Gastrocnemius medialis (tissue), 4 donors: ENCODE results near the gene CHI3L2. TPM values are rescaled to one million over a fixed set of nuclear protein-coding genes. Genes with fewer than 3 reads are reported as not detected.

Experiments used
- ATAC-seq, 2 donors: fragments of 150-250 bp; one replicate each; pipeline ENCODE4 v1.9.1; 2016
- DNase-seq, 2 donors: peaks; one replicate each; pipeline ENCODE4 v3.0.0-alpha.2; 2019
- H3K27ac ChIP-seq, 4 donors: fragments of 200-600 bp; sonication (generic); 1 replicate in 1 of 4; 2 replicates in 3 of 4; pipeline ENCODE4 v1.5.1; 2016 to 2018; ENCODE audit warnings: mild to moderate bottlenecking in 2 of 4, moderate library complexity in 1 of 4
- H3K27me3 ChIP-seq, 3 donors: fragments of 200-600 bp; sonication (generic) in 2 of 3; 1 replicate in 1 of 3; 2 replicates in 2 of 3; pipeline versions ENCODE4 v1.5.1 to v1.6.0; 2016 to 2019; ENCODE audit warnings: mild to moderate bottlenecking in 1 of 3, moderate library complexity in 1 of 3
- H3K36me3 ChIP-seq, 2 donors: fragments of 200-600 bp; sonication (generic) in 1 of 2; one replicate each; pipeline ENCODE4 v1.5.1; 2017 to 2018
- H3K4me1 ChIP-seq, 2 donors: fragments of 200-600 bp; sonication (generic) in 1 of 2; one replicate each; pipeline ENCODE4 v1.5.1; 2016 to 2017; ENCODE audit warnings: mild to moderate bottlenecking in 2 of 2
- H3K4me3 ChIP-seq, 4 donors: fragments of 200-600 bp; sonication (generic) in 3 of 4; 1 replicate in 1 of 4; 2 replicates in 3 of 4; pipeline ENCODE4 v1.5.1; 2016 to 2019; ENCODE audit warnings: mild to moderate bottlenecking in 2 of 4
- H3K9me3 ChIP-seq, 3 donors: fragments of 200-600 bp; sonication (generic) in 2 of 3; 1 replicate in 1 of 3; 2 replicates in 2 of 3; pipeline ENCODE4 v1.5.1; 2016 to 2019
- POLR2A ChIP-seq, 2 donors: fragments of 450-650 bp; IDR thresholded peaks; one replicate each; pipeline ENCODE4 v1.6.1; 2017; ENCODE audit warnings: antibody characterized with exemption in 2 of 2, mild to moderate bottlenecking in 2 of 2, moderate library complexity in 2 of 2
- in situ Hi-C, 4 donors: fragments of 200-750 bp; cut with MboI; loops; one replicate each; pipeline versions ENCODE4 v1.15.0 to v1.8.0; 2017; ENCODE audit warnings: low sequenced_read_pairs in 4 of 4
- intact Hi-C: fragments of 100-400 bp; cut with DNase I; formaldehyde crosslinking; loops from one replicate; pipeline ENCODE4 v1.15.1; 2023; ENCODE audit warnings: low total_unique reads
- total RNA-seq, 4 donors: library from RNA; depleted of rRNA; stranded (reverse); fragments of >200 nt; gene quantifications; one replicate each; pipeline versions ENCODE4 v1.1.0 to v1.2.3, GENCODE V29; 2016
- TF ChIP-seq, protein P1 (sequence below), 5 experiments: fragments of 450-650 bp in 3 of 5; fragments of 200-600 bp in 2 of 5; sonication (generic) in 2 of 5; IDR thresholded peaks in 4 of 5; conservative IDR thresholded peaks in 1 of 5; 1 replicate in 4 of 5; 2 replicates in 1 of 5; pipeline ENCODE4 v1.5.1; 2016 to 2019; ENCODE audit warnings: antibody characterized with exemption in 5 of 5, mild to moderate bottlenecking in 3 of 5, moderate library complexity in 3 of 5

The CHI3L2 gene
- total RNA-seq, 4 donors from 2014 or later, result 0.40 to 2.3 (median 1.9) TPM; not detected in 1

DNA sequence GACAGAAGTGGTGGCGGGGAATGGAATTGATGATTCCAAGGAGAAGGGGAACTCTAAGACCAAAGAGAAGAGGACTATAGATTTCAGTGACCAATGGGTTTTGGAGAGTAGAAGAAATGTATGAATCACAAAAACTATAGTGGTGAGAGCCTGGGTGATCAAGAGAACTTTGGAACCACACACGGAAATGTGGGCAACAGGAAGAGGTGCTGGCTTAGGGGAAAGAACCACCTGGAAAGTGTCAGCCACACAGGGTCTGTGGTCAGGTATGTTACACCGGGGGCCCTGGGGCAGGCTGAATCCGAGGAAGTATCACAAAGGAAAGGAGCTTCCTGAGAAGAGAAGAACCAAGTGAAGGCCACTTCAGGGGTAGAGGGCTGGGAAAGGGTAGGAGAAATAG is 51.6 kb downstream of the CHI3L2 start:
- no peaks in the 10 kb centered on the region for H3K27me3 ChIP-seq
- in situ Hi-C loops (no loop called here), intact Hi-C loops (no loop called here)
- no peak overlapping the region for H3K4me3 ChIP-seq
- H3K9me3 ChIP-seq, result no peaks in the 10 kb centered on the region
- H3K27ac ChIP-seq, result no peak overlapping the region
- ATAC-seq, result no peak
- H3K4me1 ChIP-seq, result no peaks in the 10 kb centered on the region
- TF ChIP-seq, protein P1, sequence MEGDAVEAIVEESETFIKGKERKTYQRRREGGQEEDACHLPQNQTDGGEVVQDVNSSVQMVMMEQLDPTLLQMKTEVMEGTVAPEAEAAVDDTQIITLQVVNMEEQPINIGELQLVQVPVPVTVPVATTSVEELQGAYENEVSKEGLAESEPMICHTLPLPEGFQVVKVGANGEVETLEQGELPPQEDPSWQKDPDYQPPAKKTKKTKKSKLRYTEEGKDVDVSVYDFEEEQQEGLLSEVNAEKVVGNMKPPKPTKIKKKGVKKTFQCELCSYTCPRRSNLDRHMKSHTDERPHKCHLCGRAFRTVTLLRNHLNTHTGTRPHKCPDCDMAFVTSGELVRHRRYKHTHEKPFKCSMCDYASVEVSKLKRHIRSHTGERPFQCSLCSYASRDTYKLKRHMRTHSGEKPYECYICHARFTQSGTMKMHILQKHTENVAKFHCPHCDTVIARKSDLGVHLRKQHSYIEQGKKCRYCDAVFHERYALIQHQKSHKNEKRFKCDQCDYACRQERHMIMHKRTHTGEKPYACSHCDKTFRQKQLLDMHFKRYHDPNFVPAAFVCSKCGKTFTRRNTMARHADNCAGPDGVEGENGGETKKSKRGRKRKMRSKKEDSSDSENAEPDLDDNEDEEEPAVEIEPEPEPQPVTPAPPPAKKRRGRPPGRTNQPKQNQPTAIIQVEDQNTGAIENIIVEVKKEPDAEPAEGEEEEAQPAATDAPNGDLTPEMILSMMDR (IDR thresholded peaks at IDR 0.05 in 4 of 5, conservative IDR thresholded peaks at IDR 0.05 in 1 of 5), result no peak
- no peak for TF ChIP-seq POLR2A (IDR thresholded peaks at IDR 0.05)
- H3K36me3 ChIP-seq, result no peaks in the 10 kb centered on the region
- DNase-seq, result no peak

- Histone ChIP-seq H3K36me3 (no peaks in the 10 kb centered on the region), H3K9me3 (no peaks in the 10 kb centered on the region), H3K27ac (no peak overlapping the region), H3K4me3 (no peak overlapping the region), H3K4me1 (no peaks in the 10 kb centered on the region), H3K27me3 (no peaks in the 10 kb centered on the region)
- no peak for TF ChIP-seq POLR2A (IDR thresholded peaks at IDR 0.05)
- TF ChIP-seq, protein P1 (IDR thresholded peaks at IDR 0.05 in 4 of 5, conservative IDR thresholded peaks at IDR 0.05 in 1 of 5), result no peak
- intact Hi-C loops (no loop called here), in situ Hi-C loops (no loop called here)
- no peak for DNase-seq
- ATAC-seq, result no peak
Observed at GRCh38 chr1:111280267-111280666, 52.8 kb downstream of the CHI3L2 start.

DNA sequence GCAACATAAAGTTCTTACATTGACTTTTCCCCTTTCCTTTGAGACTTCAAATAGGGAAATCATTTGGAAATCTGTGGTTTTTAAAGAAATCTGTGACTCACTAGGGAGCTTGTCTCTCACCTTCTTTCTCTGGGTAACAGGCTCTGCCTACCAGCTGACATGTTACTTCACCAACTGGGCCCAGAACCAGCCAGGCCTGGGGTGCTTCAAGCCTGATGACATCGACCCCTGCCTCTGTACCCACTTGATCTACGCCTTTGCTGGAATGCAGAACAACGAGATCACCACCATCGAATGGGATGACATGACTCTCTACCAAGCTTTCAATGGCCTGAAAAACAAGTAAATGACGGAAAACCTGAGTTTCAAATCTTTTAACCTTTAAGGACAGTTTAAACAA is 53.9 kb downstream of the CHI3L2 start:
- no peaks in the 10 kb centered on the region for H3K36me3 ChIP-seq
- no peaks in the 10 kb centered on the region for H3K4me1 ChIP-seq
- H3K27me3 ChIP-seq, result no peaks in the 10 kb centered on the region
- TF ChIP-seq, protein P1 (IDR thresholded peaks at IDR 0.05 in 4 of 5, conservative IDR thresholded peaks at IDR 0.05 in 1 of 5), result no peak
- TF ChIP-seq POLR2A (IDR thresholded peaks at IDR 0.05), result no peak
- in situ Hi-C loops, result no loop called here
- ATAC-seq (no peak), DNase-seq (no peak)
- H3K27ac ChIP-seq, result no peak overlapping the region
- H3K4me3 ChIP-seq, result no peak overlapping the region
- intact Hi-C loops, result no loop called here
- no peaks in the 10 kb centered on the region for H3K9me3 ChIP-seq

- Histone ChIP-seq H3K9me3 (no peaks in the 10 kb centered on the region), H3K4me3 (no peak overlapping the region), H3K36me3 (no peaks in the 10 kb centered on the region), H3K4me1 (no peaks in the 10 kb centered on the region), H3K27ac (no peak overlapping the region), H3K27me3 (no peaks in the 10 kb centered on the region)
- TF ChIP-seq, protein P1 (IDR thresholded peaks at IDR 0.05 in 4 of 5, conservative IDR thresholded peaks at IDR 0.05 in 1 of 5), result no peak
- TF ChIP-seq POLR2A (IDR thresholded peaks at IDR 0.05), result no peak
- ATAC-seq, result no peak
- DNase-seq, result no peak
- intact Hi-C loops (no loop called here), in situ Hi-C loops (no loop called here)
Observed at GRCh38 chr1:111283838-111284237, 56.3 kb downstream of the CHI3L2 start.

DNA sequence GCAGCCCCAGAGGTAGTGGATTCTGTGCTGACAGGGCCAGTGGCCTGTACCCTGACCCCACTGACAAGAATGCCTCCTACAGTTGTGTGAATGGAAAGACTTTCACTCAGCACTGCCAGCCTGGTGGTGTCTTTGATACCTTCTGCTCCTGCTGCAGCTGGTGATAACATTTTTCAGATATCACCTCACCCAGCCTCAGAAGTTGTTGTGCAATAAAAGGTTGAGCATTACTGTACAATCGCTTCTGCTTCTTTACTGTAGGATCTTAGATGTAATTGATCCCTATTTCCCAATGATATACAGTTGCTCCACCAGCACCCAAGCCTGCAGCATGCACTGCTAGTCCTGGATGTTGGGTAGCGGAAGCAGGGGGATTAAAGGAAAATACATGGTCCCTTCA is 58.4 kb downstream of the CHI3L2 start:
- in situ Hi-C loops, result no loop called here
- DNase-seq, result no peak
- no peak for ATAC-seq
- Histone ChIP-seq H3K4me3 (no peak overlapping the region), H3K36me3 (no peaks in the 10 kb centered on the region), H3K9me3 (no peaks in the 10 kb centered on the region), H3K4me1 (no peaks in the 10 kb centered on the region), H3K27ac (no peak overlapping the region), H3K27me3 (no peaks in the 10 kb centered on the region)
- intact Hi-C loops, result no loop called here
- no peak for TF ChIP-seq POLR2A (IDR thresholded peaks at IDR 0.05)
- TF ChIP-seq, protein P1 (IDR thresholded peaks at IDR 0.05 in 4 of 5, conservative IDR thresholded peaks at IDR 0.05 in 1 of 5), result no peak
